ENCODE results near the gene RAPGEF3.

The RAPGEF3 gene

DNA sequence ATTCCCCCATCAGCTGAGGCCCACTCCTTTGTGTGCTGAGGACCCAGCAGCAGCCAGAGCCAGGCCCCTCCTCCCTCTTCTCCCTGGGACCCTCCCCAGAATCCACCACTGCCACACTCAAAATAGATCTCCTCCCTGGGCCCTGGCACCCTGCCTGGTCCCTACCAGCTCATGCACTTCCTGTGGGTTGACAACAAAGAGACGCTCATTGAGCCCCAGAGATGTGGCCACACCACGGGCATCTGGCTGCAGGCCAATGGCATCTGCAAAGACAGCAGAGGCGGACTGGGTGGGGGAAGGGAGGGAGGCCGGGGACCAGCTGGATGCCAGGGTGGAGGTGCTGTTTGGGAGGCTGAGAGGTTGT is 17.4 kb downstream of the RAPGEF3 start:
- peak; percentile 90 for DNase-seq

DNA sequence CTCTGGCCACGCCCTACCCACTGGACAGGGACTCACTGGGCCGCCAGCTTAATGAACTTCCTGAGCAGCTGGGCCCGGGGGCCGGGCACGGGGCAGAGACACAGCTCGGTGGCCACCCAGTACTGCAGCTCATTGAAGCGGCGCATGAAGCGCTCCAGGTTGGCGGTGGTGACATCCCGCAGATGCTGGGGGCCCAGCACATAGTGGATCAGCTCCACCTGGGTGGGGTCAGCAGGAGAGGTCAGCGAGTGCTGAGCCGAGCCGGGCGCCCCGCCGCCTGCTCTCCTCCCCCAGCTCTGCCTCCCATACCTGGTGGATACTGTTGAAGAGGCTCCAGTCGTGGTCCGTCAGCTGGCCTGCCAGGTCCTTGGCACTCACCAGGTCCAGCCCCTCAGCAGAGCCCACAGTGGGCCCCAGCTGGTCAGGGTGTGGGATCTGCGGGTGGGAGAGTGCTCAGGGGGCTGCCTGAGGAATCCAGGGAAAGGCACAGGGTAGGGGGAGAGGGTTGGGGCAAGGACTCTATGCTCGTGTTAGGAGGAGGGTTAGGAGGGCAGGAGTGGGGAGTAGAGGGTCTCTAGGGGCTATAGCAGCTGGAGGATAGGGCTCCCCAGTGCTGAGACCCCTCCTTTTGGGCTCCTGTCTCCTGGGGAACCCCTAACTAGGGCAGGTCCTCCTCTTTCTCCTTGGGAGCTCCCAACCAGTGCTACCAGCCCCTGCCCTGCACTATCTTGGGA is 17.9 kb downstream of the RAPGEF3 start:
- no peak for DNase-seq

DNA sequence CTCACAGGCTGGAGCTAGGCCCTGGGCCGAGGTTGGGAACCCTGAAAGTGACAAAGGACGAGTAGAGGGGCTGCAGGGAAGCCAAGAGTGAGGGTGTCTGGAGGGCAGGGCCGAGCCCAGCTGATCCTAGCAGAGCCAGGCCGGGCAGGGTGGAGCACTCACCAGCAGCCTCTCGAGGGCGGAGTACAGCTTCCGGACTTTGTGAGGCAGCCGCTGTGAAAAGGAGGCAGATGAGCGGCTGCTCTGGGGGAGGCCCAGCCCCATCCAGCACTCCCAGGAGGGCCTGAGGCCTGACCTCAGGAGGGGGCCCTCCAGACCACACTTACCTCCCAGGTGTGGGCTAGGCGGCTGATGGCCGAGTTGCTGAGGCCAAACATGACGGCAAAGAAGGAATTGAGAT is 18.7 kb downstream of the RAPGEF3 start:
- DNase-seq = no peak

DNA sequence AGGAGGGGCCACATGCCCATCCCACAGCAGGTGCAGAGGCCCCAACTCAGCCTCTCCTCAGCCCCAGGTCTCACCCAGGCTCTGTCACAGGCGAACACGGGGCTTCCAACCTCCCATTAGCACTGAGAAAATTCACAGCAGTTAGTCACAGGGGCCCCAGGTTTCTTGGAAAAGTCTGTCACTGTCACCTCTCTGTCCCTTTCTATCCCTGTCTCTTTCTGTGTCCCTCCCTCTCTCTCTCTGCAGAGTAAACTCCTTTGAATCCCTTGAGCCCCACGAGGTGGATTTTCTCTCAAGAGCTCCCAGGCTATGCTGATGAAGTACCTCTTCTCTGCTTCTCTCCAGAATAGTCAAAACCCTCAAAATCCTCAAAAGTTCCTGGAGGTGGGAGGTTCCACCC is 19.4 kb downstream of the RAPGEF3 start:
- DNase-seq = no peak

DNA sequence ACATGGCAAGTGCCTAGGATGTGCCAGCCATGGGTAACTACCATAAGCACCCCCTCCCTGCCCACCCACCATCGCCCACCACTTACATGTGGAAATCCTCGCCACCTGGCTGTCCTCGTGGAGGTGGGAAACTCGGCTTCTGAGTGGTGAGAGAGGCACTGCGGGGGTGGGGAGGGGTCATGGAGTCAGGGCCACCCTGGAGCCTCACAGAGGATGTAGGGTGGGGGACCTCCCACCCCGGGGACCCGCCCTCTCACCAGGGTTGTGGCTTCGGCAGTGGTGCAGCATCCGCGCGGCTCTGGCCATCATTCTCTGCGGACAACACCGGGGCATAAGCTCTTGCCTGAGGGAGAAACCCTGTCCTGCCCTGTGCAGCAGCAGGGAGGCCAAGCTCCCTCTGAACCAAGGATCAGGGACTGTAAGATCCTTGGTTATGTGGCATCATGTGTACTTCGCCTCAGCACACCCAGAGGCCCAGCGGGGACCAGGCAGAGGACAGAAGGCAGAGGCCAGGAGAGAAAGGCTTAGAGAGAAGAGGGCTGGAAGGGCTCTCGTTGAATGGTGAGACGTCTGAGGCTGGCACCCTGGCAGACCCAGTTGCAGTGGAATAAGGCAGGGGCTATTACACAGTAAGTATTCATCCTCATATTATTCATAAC is 20.6 kb downstream of the RAPGEF3 start:
- no peak for DNase-seq

DNA sequence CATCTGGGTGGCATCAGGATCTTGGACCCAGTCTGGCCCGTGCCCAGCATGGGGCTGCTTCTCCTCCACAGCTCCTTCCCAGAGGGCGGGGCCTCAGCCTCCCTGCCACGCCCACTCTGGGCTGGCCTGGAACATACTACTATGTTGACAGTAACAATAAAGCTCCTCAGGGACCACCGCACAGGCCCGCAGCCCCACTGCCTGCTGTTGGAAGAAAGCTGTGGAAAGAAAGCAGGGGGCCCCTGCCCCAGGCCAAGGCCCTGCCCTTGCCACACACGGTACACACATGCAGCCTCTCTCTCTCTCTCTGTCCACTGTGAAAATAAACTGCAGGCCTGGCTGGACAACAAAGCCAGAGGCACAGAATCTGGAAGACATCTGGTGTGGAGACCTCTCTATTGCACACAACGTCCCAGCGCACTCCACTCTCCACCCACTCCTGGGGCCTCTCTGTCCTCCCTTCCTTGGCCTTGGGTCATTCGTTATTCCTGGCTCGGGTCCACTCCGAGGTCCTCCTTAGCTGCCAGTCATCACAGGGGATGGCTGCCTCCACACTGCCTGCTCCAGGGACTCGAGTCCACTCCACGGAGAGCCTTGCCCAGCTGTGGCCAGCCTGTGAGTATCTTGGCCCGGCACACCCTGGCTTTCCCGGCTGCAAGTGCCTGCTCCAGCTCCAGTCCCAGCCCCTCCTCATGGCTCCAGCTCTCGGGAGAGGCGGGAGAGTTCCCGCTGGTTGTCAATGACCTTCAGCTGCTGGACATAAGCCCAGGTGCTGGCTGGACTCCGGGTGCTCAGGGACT is 21.6 kb downstream of the RAPGEF3 start:
- DNase-seq = no peak

DNA sequence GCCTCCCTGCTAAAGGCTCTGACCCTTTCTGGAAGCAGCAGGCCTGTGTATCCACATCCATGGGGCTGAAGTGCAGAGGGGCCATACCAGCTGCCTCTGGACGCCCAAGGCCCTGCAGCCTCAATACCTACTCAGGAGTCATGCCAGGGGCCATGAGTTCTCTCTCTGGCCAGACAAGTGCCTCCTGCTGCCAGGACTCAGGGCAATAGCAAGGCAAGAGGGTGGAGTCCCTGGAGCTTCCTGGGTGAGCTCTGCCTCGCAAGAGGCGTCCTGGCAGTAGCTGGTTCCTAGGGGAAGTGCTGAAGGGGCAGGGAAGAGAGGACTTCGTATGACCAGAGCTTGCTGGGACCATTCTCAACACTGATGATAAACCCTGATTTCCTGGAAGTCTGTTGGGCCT is 22.5 kb downstream of the RAPGEF3 start:
- no peak for DNase-seq

DNA sequence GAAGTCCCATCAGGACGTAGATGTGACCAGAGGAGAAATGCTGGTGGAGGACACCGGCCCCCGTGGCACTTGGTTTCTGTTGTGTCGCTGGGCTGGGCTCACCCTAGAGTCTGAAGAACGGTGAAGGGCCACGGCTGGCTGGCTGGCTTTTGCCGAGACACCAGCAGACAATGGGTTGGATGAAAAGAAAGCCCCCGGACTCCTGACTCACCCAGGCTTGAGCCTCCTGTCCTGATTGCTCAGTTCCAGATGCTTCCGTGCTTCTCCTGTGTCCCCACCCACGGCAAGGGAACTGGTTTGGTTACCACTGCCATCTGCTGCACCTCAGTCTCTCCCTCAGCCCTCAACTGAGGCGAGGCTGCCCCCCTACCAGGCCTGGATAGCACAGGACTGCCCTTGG is 23.0 kb downstream of the RAPGEF3 start:
- no peak for DNase-seq

DNA sequence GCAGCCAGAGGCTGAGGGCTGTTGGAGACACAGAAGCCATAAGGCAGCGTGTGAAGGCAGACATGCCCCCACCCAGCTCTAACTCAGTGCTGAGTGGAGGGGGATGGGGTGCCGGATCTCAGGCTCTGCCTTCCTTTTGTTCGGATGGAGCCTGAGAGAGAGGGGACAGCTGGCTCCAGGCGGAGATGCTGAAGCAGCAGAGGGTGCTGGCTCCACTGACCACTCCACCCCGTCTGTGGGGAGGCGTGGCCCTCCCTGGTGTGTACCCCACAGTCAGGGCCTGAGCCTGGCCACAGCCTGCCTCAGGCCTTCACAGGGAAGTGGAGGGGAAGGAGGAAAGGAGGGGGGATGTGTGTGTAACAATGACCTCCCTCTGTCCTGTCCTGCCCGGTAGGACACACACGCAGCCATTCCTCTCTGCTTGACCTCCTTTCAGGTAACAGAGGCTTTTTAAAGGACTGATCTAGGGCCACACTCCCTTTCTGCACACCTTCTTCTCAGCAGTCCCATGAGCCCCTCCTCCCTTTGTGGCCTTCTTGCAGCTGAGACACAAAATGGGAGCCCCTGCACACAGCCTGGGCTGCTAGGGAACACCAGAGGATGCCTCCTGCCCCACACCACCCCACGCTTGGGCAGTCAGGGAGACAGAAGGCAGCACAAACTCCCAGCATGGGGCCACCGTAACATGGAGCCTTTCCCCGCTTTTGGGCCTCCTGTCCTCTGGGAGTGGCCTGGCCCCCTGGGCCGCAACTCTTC is 23.8 kb downstream of the RAPGEF3 start:
- no peak for DNase-seq

DNA sequence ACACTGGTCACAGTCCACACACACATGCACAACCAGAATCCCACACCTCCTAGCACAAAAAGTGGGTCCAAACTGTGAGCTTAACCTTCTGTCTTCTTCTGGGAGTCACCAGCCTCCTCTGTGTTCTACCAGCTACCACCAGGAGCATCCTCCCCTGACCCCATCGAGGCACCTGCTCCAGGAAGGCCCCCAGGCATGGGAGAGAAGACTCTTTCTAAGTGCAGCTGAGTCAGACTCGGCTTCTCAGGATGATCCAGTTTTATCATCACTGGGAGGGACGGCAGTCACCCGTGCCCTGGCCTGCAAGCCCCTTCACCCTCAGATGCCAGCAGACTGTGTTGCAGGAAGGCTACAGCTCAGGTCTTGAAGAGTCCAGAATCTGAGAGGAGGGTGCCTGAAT is 25.5 kb downstream of the RAPGEF3 start:
- DNase-seq = no peak

DNA sequence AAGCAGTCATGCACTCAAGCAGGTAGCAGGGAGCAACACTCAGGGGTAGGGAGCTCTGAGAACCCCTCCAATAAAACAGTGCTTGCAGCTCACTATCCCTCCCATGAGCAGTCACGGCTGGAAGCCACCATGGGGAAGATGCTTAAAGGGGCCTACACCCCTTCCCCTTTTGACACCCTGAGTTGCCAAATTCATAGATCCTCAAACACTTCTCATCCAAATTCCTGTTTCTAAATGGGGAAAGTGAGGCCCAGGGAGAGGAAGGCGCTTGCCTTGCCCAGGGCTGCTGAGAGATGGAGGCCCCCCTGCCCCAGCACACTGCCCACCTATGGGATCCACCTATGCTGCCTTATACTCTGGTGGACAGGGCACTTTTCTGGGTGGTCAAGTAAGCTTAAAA is 26.2 kb downstream of the RAPGEF3 start:
- DNase-seq = no peak

DNA sequence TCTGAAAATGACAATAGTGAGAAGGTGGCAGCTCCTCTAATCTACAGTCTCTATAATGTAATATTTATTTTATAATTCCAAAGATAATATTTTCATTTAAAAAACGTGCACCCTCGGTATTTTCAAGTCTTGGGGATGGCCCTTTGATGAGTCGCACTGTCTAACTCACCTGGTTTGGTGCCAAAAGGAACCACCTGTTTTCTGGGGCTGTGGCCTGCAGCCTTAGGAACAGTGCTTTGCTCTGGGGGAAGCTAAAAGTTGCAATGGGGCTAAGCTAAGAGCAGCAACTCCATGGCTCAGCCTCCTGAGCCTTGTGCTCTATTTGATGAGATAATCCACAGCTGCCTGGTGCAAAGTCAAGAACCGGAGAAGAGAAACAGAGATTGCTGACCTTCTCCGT is 27.0 kb downstream of the RAPGEF3 start:
- no peak for DNase-seq

DNA sequence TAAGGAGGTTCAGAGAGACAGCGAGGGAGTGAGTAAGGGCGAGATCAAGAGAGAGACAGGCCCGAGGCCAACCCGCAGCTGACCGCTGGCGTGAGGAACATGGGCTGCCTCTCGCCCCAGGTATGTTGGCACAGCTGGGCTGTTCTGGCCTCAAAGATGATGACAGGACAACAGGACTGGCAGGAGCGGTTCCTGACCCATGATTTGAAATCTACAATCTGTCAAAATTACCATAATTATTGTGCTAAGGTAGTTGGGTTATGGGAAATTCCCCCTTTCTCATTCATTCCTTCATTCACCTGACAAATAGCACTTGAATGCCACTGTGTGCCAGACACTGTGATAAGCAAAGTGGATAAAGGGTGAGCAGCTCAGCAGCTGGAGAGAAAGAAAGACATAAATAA is 28.3 kb downstream of the RAPGEF3 start:
- DNase-seq = peak; percentile 51

DNA sequence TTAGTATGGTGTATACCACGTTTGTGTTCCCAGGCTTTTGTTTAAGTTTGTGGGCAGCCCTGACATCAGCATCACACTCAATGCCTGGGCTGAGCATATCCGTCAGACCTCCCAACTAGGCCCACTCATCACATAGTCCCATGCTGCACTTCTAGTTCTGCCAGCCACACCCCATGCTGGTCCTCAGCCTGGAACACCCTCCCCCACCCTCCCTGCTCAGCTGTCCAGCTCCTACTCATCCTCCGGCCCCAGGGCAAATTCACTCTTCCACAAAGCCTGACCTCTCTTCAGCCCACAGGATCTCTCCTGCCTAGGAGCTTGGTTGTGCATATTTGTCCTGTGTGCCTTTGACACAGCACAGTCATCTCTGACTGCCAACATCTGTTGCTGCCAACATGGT is 29.4 kb downstream of the RAPGEF3 start:
- no peak for DNase-seq

DNA sequence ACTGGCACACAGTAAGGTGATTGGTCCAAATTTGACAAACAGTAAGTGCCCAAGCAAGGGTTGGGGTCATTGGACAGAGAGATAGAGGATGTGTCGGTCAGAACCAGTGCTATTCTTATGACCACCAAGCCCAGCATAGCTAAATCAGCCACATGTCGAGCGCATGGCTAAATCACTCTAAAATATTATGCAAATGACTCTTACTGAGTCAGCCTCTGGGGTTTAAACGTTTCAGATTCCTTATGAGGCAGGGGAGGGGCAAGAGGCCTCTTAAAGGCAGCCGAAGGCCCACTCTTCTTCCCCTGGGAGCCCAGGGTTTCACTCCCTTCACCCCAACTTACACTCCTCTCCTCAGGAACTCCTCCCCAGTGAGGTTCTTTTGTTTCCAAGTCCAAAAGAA is 32.8 kb downstream of the RAPGEF3 start:
- DNase-seq = no peak

DNA sequence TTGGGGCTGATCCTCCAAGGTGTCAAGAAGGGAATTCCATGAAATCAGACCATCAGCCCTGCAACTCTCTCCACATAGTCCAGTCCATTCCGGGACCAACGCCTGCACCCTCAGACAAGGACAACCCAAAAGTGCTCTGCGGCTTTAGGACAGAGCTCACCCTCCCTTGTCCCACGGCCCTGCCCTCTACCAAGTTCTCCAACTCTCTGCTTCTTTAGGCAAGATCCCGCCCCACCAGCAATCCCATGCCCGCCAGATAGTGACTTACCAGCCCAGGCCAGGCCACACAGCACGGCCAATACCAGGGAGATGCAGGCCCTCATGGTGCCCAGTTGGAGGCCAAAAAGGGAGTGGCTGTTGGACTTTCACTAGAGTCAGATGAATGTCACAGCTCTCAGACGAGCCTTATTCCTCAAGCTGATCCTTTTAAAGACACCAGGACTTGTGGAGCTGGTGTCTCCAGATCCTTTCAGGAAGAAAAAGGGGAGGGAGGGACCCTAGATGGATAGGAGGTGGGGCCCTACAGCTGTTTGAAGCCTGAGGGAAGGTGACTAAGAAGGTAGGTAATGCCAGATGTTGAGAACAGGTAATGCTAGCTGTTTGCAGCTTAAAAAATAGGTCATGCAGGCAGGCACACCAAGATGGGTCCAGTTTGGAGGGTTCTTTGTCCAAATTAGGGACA is 33.4 kb downstream of the RAPGEF3 start, which contains the start of gene ENDOU:
TSS of gene ENDOU (minus strand) at position 400 of the 682 bp plus-strand sequence. CDS start at position 323, 77 bp downstream.
- no peak for DNase-seq

DNA sequence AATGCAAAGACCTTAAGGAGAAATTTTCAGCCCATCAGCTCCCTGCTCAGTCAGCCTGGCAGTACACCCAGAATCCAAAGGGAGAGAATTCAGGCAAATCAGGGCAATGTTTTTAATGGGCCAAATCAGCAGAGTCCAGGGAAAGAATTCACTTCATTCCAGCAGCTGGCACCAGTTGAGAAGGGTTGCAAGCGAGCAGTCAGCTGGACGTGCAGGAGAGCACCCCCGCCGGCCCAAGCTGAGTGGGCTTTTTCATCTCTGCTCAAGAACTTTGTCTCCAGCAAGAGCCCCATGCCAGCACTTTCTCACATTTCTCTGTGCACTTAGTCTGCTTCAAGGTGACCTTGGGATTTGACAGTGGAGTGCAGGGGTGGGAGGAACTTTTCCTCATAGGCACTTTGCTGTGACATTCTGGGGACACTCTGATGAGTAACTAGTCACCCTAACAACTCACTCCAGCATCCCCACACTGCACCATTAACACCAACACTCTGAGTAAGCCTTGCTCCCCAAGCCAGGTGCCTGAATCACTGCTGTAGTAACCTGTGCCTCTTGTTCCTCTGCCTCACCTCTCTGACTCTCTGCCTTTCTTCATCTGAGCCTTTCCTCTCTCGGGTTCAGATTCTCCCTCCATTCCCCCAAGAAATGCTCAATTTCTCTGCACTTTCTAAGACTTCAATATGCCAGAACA is 35.6 kb downstream of the RAPGEF3 start:
- DNase-seq = no peak

DNA sequence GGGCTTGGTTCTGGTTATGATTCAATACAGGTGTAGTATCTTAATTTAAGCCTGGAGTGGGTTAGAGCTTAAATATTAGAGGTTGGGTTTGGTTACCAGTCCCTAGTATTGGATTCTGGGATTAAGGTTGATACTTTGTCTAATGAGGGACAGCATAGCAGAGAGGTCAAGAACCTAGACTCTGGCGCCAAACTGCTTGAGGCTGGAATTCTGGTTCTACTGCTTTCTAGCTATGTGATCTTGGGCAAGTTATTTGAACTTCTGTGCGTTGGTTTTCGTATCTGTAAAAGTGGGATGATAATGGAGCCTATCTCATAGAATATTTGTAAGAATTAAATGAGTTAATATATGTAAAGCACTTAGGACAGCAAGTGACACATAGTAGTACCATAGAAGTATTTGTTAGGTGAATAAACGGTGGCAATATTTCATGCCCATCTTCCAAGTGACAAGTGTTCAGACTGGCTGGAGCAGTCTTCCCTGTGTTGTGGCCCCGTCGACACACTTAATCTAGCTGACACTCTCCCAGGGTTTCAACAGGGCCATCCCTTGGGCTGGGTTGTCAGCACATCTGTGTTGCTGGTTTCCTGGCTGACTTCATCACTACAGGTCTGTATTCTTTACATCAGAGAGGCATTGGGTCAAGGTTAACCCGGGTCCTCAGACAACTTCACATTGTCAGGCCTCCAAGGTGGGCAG is 36.4 kb downstream of the RAPGEF3 start:
- no peak for DNase-seq

DNA sequence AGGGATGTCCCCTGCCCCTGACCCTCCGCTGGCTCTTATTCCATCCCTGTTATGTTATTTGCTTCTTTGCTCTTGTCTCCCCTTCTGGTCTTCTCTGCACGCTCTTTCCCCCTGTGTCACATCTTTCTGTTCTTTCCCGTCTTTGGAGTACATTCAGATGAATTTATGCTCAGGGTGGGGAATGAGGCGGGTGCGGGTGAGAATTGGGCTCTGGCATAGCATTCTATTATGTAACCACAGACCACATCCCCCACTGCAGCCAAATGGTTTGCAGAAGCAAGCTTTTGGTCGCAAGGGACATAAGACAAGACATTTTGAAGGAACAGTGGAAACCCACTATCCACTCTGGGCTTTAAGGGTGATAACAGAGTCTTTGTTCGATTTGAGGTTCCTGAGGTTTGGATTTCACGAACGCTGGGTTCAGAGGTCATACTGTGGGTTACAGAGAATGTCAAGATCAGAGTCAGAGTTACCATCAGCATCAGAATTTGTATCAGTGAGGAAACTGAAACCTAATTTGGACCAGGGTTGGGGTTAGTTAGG is 37.2 kb downstream of the RAPGEF3 start:
- no peak for DNase-seq

DNA sequence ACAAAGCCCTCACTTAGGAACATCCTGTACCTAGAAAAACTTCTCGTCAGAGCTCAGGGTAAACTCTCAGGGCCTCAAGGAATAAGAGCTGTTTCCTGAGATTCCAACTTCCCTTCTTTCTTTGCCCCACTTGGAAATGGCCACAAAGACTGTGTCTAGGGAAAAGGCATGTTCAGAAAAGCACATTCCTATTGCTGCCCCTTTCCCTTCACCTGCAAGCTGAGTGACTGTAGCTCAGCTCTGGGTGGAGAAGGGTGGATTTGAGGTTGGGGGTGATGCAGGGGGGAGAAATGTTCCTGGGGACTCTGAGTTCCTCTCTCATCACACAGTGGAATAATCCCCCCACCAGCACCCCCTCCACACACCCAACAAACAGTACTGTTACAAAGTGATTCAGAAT is 40.1 kb downstream of the RAPGEF3 start:
- no peak for DNase-seq
